NCI-H2196 treated with DMSO at 0.1 percent for 48 hours (cell line): ENCODE results near the gene ZNF443.
"Not testable (repeated sequence)": the region's sequence is repeated elsewhere in the genome, so short reads cannot be mapped to it uniquely, and the experiment has no call there.

Experiments
- DNase-seq: peaks from one replicate; lab custom pipeline; 2025; ENCODE audit not compliant: unreplicated experiment; lab: John Stamatoyannopoulos, UW

Gene ZNF443

GRCh38 chr19:12425236-12425887 lies 15.5 kb downstream of the ZNF443 start:
- no peak for DNase-seq

- not testable (repeated sequence) for DNase-seq
These were observed 23.5 kb downstream of the ZNF443 start for GRCh38 chr19:12417273-12417672.

GRCh38 chr19:12411893-12412292 lies 28.9 kb downstream of the ZNF443 start:
- no peak for DNase-seq

GRCh38 chr19:12400633-12401502 lies 40.0 kb downstream of the ZNF443 start, which contains the start of gene ZNF799:
ZNF799 (minus strand) TSS chr19:12401271; CDS start chr19:12401070, 201 bp downstream.
- DNase-seq, result peak; percentile 94

- not testable (repeated sequence) for DNase-seq
These were observed 40.8 kb downstream of the ZNF443 start for GRCh38 chr19:12399901-12400632.

GRCh38 chr19:12391148-12391547 lies 49.7 kb downstream of the ZNF443 start:
- DNase-seq, result not testable (repeated sequence)

GRCh38 chr19:12386365-12386764 lies 54.5 kb downstream of the ZNF443 start:
- DNase-seq, result not testable (repeated sequence)

- no peak for DNase-seq
These were observed 60.4 kb downstream of the ZNF443 start for GRCh38 chr19:12380444-12380737.

- no peak for DNase-seq
These were observed 60.9 kb downstream of the ZNF443 start for GRCh38 chr19:12379732-12380443.
